Transverse colon (tissue), 3 donors: Measurements from ENCODE around the gene PAX8.

Source experiments
- CTCF ChIP-seq, 5 experiments: fragments of 200-600 bp in 3 of 5; fragments of 450-650 bp in 2 of 5; sonication (generic) in 3 of 5; IDR thresholded peaks; 1 replicate in 2 of 5; 2 replicates in 3 of 5; pipeline ENCODE4 v1.5.1; 2016 to 2017; ENCODE audit warnings: antibody characterized with exemption in 5 of 5, inconsistent platforms in 3 of 5, mild to moderate bottlenecking in 2 of 5, moderate library complexity in 1 of 5
- POLR2A ChIP-seq: fragments of 450-650 bp; IDR thresholded peaks from one replicate; pipeline ENCODE4 v1.6.1; 2016; ENCODE audit warnings: antibody characterized with exemption, mild to moderate bottlenecking, moderate library complexity

GRCh38 chr2:113226462-113226861, 52.3 kb downstream of the PAX8 start:
- no peak for TF ChIP-seq CTCF (IDR thresholded peaks at IDR 0.05)
- TF ChIP-seq POLR2A = no peak
